ENCODE data around the gene RFNG.

GRCh38 chr17:82014432-82014831, 37.2 kb downstream of the RFNG start:
- TF ChIP-seq POLR2A (IDR thresholded peaks at IDR 0.05; ENCODE audit: low read depth, low read length) (no peak), CTCF (conservative IDR thresholded peaks at IDR 0.05; ENCODE audit: low read depth, low read length) (no peak), FOS (IDR thresholded peaks at IDR 0.05; ENCODE audit: low read depth, low read length) (no peak), USF2 (IDR thresholded peaks at IDR 0.05; ENCODE audit: low read depth, low read length) (no peak), MXI1 (IDR thresholded peaks at IDR 0.05; ENCODE audit: borderline replicate concordance, low read depth, low read length) (no peak), ELK1 (IDR thresholded peaks at IDR 0.05; ENCODE audit: borderline replicate concordance, low read depth, low read length) (no peak), RFX5 (IDR thresholded peaks at IDR 0.05; ENCODE audit: low read depth, low read length) (no peak), MAFK (IDR thresholded peaks at IDR 0.05; ENCODE audit: low read depth, low read length) (no peak), CEBPB (IDR thresholded peaks at IDR 0.05; ENCODE audit: low read depth, low read length) (no peak), RAD21 (IDR thresholded peaks at IDR 0.05; ENCODE audit: low read length) (no peak), BHLHE40 (IDR thresholded peaks at IDR 0.05; ENCODE audit: low read depth, low read length) (no peak), CHD1 (IDR thresholded peaks at IDR 0.05; ENCODE audit: low read depth, low read length) (no peak), SMC3 (IDR thresholded peaks at IDR 0.05; ENCODE audit: low read depth, low read length) (no peak), MAZ (IDR thresholded peaks at IDR 0.05; ENCODE audit: borderline replicate concordance, low read depth, low read length) (no peak)
